PC-9 (cell line): ENCODE results near the gene PRSS50. TPM values are rescaled to one million over a fixed set of nuclear protein-coding genes. Genes with fewer than 3 reads are reported as not detected.

Experiments used
- BruUV-seq: library from RNA; stranded (reverse); fragments of 400-500 nt; replicated peaks from 2 replicates; lab custom pipeline; 2021; lab: Mats Ljungman, UMichigan
- CTCF ChIA-PET: fragments of 300-600 bp; sonication (Branson Sonifier 250); formaldehyde crosslinking; loops from one replicate; lab custom pipeline; 2022; ENCODE audit warnings: antibody characterized with exemption; lab: Charles Lee
- POLR2A ChIA-PET: fragments of 300-600 bp; sonication (Branson Sonifier 250); formaldehyde crosslinking; loops from one replicate; lab custom pipeline; 2022; ENCODE audit warnings: antibody characterized with exemption; ENCODE audit not compliant: unreplicated experiment; lab: Charles Lee
- DNase-seq, 2 experiments: peaks; one replicate each; pipeline versions ENCODE4 v3.0.0 to v3.0.0-alpha.2; 2015 to 2022; ENCODE audit warnings: mixed read lengths in 1 of 2
- H2AFZ ChIP-seq: fragments of 200-600 bp; sonication (generic); 2 replicates; pipeline ENCODE4 v1.8.1; 2017; ENCODE audit warnings: antibody characterized with exemption
- H3F3A ChIP-seq: fragments of 200-600 bp; sonication (generic); 2 replicates; pipeline ENCODE4 v1.8.1; 2017; ENCODE audit warnings: antibody characterized with exemption, mild to moderate bottlenecking, low read depth; ENCODE audit not compliant: insufficient read depth
- H3K27ac ChIP-seq: fragments of 200-600 bp; sonication (generic); 2 replicates; pipeline ENCODE4 v1.6.1; 2016; ENCODE audit warnings: mixed run types
- H3K27me3 ChIP-seq: fragments of 200-600 bp; sonication (generic); 2 replicates; pipeline ENCODE4 v1.6.1; 2016; ENCODE audit warnings: low read depth, mixed run types; ENCODE audit not compliant: insufficient read depth
- H3K36me3 ChIP-seq: fragments of 200-600 bp; sonication (generic); 2 replicates; pipeline ENCODE4 v1.6.1; 2016; ENCODE audit warnings: low read depth, mixed run types
- H3K4me1 ChIP-seq: fragments of 200-600 bp; sonication (generic); replicated peaks from 2 replicates; pipeline ENCODE4 v1.6.1; 2016; ENCODE audit warnings: mixed run types; ENCODE audit not compliant: insufficient read depth
- H3K4me2 ChIP-seq: fragments of 200-600 bp; sonication (generic); 2 replicates; pipeline ENCODE4 v1.6.1; 2017; ENCODE audit warnings: mixed run types
- H3K4me3 ChIP-seq: fragments of 200-600 bp; sonication (generic); 2 replicates; pipeline ENCODE4 v1.6.1; 2016; ENCODE audit warnings: mixed run types
- H3K79me2 ChIP-seq: fragments of 200-600 bp; sonication (generic); 2 replicates; pipeline ENCODE4 v1.6.1; 2017; ENCODE audit warnings: low read depth, mixed run types
- H3K9me2 ChIP-seq: fragments of 200-600 bp; sonication (generic); 2 replicates; pipeline ENCODE4 v1.8.1; 2017; ENCODE audit warnings: mild to moderate bottlenecking; ENCODE audit not compliant: insufficient read depth
- H3K9me3 ChIP-seq: fragments of 200-600 bp; sonication (generic); 2 replicates; pipeline ENCODE4 v1.8.1; 2016; ENCODE audit warnings: low read depth; ENCODE audit not compliant: insufficient read depth
- H4K20me1 ChIP-seq: fragments of 200-600 bp; sonication (generic); 2 replicates; pipeline ENCODE4 v1.8.1; 2017; ENCODE audit not compliant: insufficient read depth
- EZH2 ChIP-seq: fragments of 200-600 bp; sonication (generic); IDR thresholded peaks from 2 replicates; pipeline ENCODE4 v1.8.0; 2017; ENCODE audit warnings: antibody characterized with exemption, low read depth
- intact Hi-C: fragments of 100-400 bp; cut with micrococcal nuclease; formaldehyde crosslinking; loops from one replicate; pipeline ENCODE4 v1.10.0; 2022; ENCODE audit not compliant: unreplicated experiment
- total RNA-seq: library from RNA; stranded (reverse); gene quantifications from 2 replicates; pipeline ENCODE4 v1.2.3, GENCODE V29; 2021
- TF ChIP-seq, protein P1 (sequence below): fragments of 200-600 bp; sonication (generic); conservative IDR thresholded peaks from 2 replicates; pipeline ENCODE4 v1.6.1; 2017; ENCODE audit warnings: mixed run types, antibody characterized with exemption, mild to moderate bottlenecking, moderate library complexity

The PRSS50 gene
- total RNA-seq, 1 experiment from 2014 or later = 0.50 TPM

- TF ChIP-seq EZH2 = no peak
- TF ChIP-seq, protein P1, sequence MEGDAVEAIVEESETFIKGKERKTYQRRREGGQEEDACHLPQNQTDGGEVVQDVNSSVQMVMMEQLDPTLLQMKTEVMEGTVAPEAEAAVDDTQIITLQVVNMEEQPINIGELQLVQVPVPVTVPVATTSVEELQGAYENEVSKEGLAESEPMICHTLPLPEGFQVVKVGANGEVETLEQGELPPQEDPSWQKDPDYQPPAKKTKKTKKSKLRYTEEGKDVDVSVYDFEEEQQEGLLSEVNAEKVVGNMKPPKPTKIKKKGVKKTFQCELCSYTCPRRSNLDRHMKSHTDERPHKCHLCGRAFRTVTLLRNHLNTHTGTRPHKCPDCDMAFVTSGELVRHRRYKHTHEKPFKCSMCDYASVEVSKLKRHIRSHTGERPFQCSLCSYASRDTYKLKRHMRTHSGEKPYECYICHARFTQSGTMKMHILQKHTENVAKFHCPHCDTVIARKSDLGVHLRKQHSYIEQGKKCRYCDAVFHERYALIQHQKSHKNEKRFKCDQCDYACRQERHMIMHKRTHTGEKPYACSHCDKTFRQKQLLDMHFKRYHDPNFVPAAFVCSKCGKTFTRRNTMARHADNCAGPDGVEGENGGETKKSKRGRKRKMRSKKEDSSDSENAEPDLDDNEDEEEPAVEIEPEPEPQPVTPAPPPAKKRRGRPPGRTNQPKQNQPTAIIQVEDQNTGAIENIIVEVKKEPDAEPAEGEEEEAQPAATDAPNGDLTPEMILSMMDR = no peak
- Histone ChIP-seq H3K4me1 (no peaks in the 10 kb centered on the region), H3K4me3 (no peak overlapping the region), H3K36me3 (no peaks in the 10 kb centered on the region), H3K27ac (no peak overlapping the region), H3K79me2 (no peaks in the 10 kb centered on the region), H3K4me2 (no peak overlapping the region), H3K9me3 (no peaks in the 10 kb centered on the region), H2AFZ (no peak overlapping the region), H3K27me3 (no peaks in the 10 kb centered on the region), H3K9me2 (no peaks in the 10 kb centered on the region), H4K20me1 (no peaks in the 10 kb centered on the region), H3F3A (no peaks in the 10 kb centered on the region)
- intact Hi-C loops = no loop called here
- DNase-seq = no peak
- no TSS peak for BruUV-seq
- POLR2A ChIA-PET = no interaction called here
- CTCF ChIA-PET = no interaction called here
Measured at GRCh38 chr3:46731795-46732194, 14.1 kb upstream of the PRSS50 start.

GRCh38 chr3:46730819-46731218, 13.2 kb upstream of the PRSS50 start:
- TF ChIP-seq, protein P1 = no peak
- no peak for TF ChIP-seq EZH2
- Histone ChIP-seq H2AFZ (no peak overlapping the region), H3K4me3 (no peak overlapping the region), H4K20me1 (no peaks in the 10 kb centered on the region), H3K9me2 (no peaks in the 10 kb centered on the region), H3K9me3 (no peaks in the 10 kb centered on the region), H3F3A (no peaks in the 10 kb centered on the region), H3K27ac (no peak overlapping the region), H3K4me1 (no peaks in the 10 kb centered on the region), H3K79me2 (no peaks in the 10 kb centered on the region), H3K27me3 (no peaks in the 10 kb centered on the region), H3K4me2 (no peak overlapping the region), H3K36me3 (no peaks in the 10 kb centered on the region)
- BruUV-seq = no TSS peak
- intact Hi-C loops = no loop called here
- CTCF ChIA-PET = no interaction called here
- DNase-seq = no peak
- POLR2A ChIA-PET = no interaction called here

GRCh38 chr3:46729038-46729437, 11.4 kb upstream of the PRSS50 start:
- Histone ChIP-seq H2AFZ (no peak overlapping the region), H4K20me1 (no peaks in the 10 kb centered on the region), H3K4me3 (no peak overlapping the region), H3K4me1 (no peaks in the 10 kb centered on the region), H3K27ac (no peak overlapping the region), H3F3A (no peaks in the 10 kb centered on the region), H3K9me2 (no peaks in the 10 kb centered on the region), H3K27me3 (no peaks in the 10 kb centered on the region), H3K4me2 (no peak overlapping the region), H3K36me3 (no peaks in the 10 kb centered on the region), H3K79me2 (no peaks in the 10 kb centered on the region), H3K9me3 (no peaks in the 10 kb centered on the region)
- TF ChIP-seq EZH2 = no peak
- TF ChIP-seq, protein P1 = no peak
- no peak for DNase-seq
- intact Hi-C loops = no loop called here
- POLR2A ChIA-PET = no interaction called here
- CTCF ChIA-PET = interaction anchor here (0.6 kb wide), 1 partner anchor 100 kb away, joined by 11 read pairs; no protein-coding TSS in a partner anchor
- BruUV-seq = no TSS peak
